HG02610 (cell line): ENCODE data around the gene NEDD4.
"Not testable (repeated sequence)": the region's sequence is repeated elsewhere in the genome, so short reads cannot be mapped to it uniquely, and the experiment has no call there.

Experiments used
- ATAC-seq: cut with Tn5 transposase; IDR thresholded peaks from one replicate; pipeline ENCODE4 v1.9.1; 2021; ENCODE audit warnings: mild to moderate bottlenecking, moderate library complexity; ENCODE audit not compliant: unreplicated experiment

NEDD4 gene

DNA sequence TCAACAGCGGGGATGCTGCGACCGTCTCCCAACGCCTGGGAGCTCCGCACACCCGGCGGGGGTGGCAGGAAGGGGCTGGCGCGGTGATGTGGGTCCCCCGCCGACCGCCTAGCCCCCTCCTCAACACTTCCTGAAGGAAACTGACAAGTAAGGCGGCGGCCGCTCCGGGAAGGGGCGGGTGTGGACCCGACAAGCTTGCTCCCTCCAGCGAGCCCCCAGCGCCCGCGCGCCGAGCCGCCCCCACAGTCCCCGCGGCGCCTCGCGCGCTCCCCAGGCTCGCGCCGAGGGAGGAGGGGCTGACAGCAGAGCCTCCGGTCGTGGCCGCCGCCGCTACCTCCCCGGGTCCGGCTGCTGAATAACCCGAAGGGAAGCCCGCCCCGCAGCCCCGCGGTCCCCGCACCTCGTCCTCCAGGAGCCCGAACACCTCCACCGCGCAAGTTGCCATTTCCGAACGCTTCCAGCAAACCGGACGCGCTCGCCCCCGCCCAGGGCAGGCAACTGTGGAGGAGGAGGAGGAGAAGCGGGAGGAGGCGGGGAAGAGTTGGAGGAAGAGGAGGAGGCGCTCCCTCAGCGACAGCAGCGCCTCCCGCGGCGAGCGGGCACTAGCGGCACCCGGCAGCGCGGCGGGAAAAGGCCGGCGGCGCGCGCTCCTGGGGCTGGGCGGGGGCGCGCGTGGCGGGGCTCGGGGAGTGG, at the start of gene NEDD4:
NEDD4 (minus strand) TSS at position 502 of the 693 bp plus-strand sequence; CDS start at position 445, 57 bp downstream.
- peak; percentile 93 for ATAC-seq

DNA sequence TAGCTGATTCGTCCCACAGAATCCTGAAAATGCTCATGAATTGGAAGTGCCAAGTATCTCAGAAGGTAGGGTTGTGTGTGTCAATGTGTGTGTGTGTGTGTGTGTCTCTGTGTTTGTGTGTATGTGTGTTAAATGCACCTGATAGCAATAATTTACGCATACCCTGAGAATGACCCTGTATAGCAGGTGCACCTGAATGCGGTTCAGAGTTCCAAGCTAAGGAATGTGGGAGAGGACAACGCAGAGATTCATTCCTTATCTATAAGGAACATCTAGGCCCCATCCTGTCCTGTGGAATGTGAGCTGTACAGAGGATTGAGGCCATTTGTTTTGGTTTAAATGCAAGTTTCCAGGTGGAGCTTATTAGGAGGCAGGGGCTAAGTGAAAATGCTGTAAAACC, 49.1 kb upstream of the NEDD4 start:
- ATAC-seq, result no peak

DNA sequence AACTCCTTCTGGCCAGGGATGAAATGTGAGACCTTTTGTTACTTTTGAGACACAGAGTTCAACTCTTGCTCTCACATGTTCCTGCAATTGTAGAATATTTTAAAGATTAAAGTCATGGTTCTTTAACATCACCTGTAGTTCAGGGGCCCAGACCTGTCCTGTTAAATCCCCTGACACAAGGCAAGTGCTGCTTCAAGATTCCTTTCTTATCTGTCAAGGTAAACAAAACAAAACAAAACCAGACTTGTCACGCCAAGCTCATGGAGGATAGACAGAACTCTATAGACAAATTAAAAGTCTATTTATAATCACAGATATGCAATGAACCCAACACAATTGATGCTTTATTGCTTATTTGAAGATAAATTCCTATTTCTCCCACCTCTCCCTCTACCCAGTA, 48.6 kb upstream of the NEDD4 start:
- no peak for ATAC-seq

DNA sequence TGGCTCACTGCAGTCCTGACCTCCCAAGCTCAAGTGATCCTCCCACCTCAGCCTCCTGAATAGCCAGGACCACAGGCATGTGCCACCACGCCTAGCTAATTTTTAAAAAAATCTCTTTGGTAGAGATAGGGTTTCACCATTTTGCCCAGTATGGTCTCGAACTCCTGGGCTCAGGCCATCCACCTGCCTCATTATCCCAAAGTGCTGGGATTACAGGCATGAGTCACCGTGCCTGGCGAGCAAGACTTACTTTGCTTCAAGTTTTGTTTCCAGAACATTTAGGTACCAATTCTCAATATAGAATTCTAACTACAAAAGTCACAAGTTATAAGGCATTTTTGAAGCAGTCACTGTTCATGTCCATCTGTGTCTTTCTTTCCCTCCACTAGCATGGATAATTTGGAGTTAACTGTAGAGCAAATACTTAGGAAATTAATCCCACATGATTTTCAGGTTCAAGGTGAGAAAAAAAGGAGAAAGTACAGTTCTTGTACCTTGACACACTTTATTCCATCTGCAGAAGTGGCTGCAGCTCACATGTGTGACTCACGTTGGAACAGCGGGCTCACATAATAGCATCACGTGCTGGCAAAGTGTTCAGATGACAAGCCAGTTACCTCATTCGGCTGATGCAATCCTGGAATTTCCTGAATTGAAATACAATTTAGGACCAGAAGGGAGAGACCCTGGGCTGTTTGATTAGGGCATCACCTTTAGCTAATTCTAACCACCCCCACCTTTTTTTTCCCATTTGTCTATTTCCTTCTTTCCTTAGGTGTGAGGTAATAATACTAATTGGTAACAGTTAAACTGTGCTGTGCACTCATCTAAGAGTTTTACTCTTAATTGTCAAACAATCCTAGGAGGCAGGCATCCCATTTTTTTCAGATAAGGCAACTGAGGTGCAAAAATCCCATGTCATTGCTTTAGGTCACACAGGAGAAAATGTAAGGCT, 46.9 kb upstream of the NEDD4 start:
- no peak for ATAC-seq

GRCh38 chr15:56038707-56039106, 45.3 kb upstream of the NEDD4 start:
- ATAC-seq, result no peak

GRCh38 chr15:56038015-56038414, 44.6 kb upstream of the NEDD4 start:
- no peak for ATAC-seq

GRCh38 chr15:56036546-56037067, 43.2 kb upstream of the NEDD4 start:
- ATAC-seq, result no peak

- ATAC-seq, result no peak
Measured at GRCh38 chr15:56035166-56035565, 41.8 kb upstream of the NEDD4 start.

DNA sequence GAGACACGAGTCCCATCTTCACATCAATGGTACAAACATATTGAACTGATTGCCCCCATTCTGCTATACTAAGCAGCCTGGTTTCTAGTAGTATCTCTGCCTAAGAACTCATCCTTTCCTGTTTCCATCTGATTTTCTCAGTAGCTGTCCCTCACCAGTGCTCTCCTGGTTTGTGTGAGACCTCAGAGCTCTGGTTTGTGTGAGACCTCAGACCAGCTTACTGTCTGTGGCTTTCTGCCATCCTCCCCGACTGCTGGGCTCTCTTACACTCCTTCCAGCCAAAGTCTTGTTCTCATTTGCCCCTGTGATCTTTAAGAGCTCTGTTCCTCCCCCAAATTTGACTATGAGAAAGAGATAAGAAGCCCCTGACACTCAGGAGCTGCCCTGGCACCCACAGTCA, 41.1 kb upstream of the NEDD4 start:
- no peak for ATAC-seq

GRCh38 chr15:56032373-56032772, 39.0 kb upstream of the NEDD4 start:
- ATAC-seq, result no peak

- ATAC-seq, result no peak
Measured at GRCh38 chr15:56031836-56032235, 38.4 kb upstream of the NEDD4 start.

GRCh38 chr15:56031402-56031801, 38.0 kb upstream of the NEDD4 start:
- ATAC-seq, result no peak

GRCh38 chr15:56028430-56028829, 35.0 kb upstream of the NEDD4 start:
- no peak for ATAC-seq

DNA sequence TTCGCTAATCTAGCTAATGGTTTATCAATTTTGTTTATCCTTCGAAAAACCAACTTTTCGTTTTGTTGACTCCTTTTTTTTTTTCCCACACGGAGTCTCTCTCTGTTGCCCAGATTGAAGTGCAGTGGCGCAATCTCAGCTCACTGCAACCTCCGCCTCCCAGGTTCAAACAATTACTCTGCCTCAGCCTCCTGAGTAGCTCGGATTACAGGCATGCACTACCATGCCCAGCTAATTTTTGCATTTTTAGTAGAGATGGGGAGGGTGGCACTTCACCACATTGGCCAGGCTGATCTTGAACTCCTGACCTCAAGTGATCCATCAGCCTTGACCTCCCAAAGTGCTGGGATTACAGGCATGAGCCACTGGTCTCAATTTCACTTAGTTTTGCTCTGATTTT, 29.7 kb upstream of the NEDD4 start:
- ATAC-seq, result not testable (repeated sequence)

GRCh38 chr15:56019819-56020486, 26.5 kb upstream of the NEDD4 start:
- ATAC-seq, result no peak

- ATAC-seq, result no peak
Measured at GRCh38 chr15:56019060-56019793, 25.8 kb upstream of the NEDD4 start.

GRCh38 chr15:56017920-56018319, 24.5 kb upstream of the NEDD4 start:
- no peak for ATAC-seq

- ATAC-seq, result no peak
Measured at GRCh38 chr15:56017511-56017910, 24.1 kb upstream of the NEDD4 start.

DNA sequence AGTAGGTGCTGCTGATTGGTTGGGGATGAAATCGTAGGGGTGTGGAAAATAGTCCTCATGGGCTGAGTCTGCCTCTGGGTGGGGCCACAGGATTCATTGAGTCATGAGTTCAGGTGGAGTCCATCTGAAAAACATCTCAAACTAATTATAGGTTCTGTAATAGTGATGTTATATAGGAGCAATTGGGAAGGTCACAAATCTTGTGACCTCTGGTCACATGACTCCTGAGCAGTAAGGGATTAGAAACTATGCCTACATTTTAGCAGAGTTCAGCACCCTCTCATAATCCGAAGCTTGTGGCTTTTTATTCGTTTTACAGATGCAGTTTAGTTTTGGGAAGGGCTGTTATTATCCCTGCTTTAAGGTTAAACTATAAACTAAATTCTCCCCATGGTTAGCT, 22.9 kb upstream of the NEDD4 start:
- ATAC-seq, result no peak

DNA sequence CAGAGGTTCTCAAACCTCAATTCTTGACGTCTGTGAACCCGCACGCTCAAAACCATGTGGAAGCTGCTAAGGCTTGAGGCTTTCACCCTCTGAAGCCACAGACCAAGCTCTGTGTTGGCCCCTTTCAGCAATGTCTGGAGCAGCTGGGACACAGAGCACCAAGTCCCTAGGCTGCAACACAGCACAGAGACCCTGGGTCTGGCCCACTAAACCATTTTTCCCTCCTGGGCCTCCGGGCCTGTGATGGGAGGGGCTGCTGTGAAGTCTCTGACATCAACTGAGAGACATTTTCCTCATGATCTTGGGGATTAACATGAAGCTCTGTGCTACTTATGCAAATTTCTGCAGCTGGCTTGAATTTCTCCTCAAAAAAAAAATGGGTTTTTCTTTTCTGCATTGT, 21.3 kb upstream of the NEDD4 start:
- ATAC-seq, result no peak

- ATAC-seq, result not testable (repeated sequence)
Measured at GRCh38 chr15:56007053-56007452, 13.6 kb upstream of the NEDD4 start.
